SK-N-SH (cell line): ENCODE results near the gene ALDH3A2. TPM values are rescaled to one million over a fixed set of nuclear protein-coding genes. Genes with fewer than 3 reads are reported as not detected.

ENCODE experiments used
- CTCF ChIA-PET: fragments of 300-600, 350-600 bp; formaldehyde crosslinking; extraction: SDS; loops from one replicate; lab custom pipeline; 2021; lab: Yijun Ruan, JAX
- POLR2A ChIA-PET: fragments of 350-600 bp; sonication (Branson Sonifier 250); formaldehyde crosslinking; extraction: SDS; loops from one replicate; lab custom pipeline; 2020; ENCODE audit warnings: antibody characterized with exemption, inconsistent platforms; lab: Yijun Ruan, JAX
- DNase-seq: peaks from one replicate; pipeline ENCODE4 v3.0.0; 2012
- H2AFZ ChIP-seq: fragments of 200-600 bp; sonication (generic); 2 replicates; pipeline ENCODE4 v1.8.1; 2016; ENCODE audit warnings: antibody characterized with exemption, mild to moderate bottlenecking, low read depth
- H3F3A ChIP-seq: fragments of 200-600 bp; sonication (generic); replicated peaks from 2 replicates; pipeline ENCODE3; 2016; ENCODE audit warnings: antibody characterized with exemption, mild to moderate bottlenecking; ENCODE audit not compliant: insufficient read depth
- H3K27ac ChIP-seq, 2 experiments: fragments of 200-500 bp in 1 of 2; fragments of 200-600 bp in 1 of 2; sonication (Bioruptor generic) in 1 of 2; sonication (generic), shearing (Covaris generic) in 1 of 2; 2 replicates each; pipeline versions ENCODE4 v1.5.1 to v1.6.1; 2014 to 2016; ENCODE audit warnings: low read depth in 2 of 2, inconsistent platforms in 1 of 2, low read length in 1 of 2, mild to moderate bottlenecking in 1 of 2, mixed read lengths in 1 of 2
- H3K27me3 ChIP-seq: fragments of 200-600 bp; sonication (generic), shearing (Covaris generic); 2 replicates; pipeline ENCODE4 v1.6.1; 2016; ENCODE audit warnings: mixed run types; ENCODE audit not compliant: insufficient read depth
- H3K36me3 ChIP-seq, 2 experiments: fragments of 200-500 bp in 1 of 2; fragments of 200-600 bp in 1 of 2; sonication (Bioruptor generic) in 1 of 2; sonication (generic) in 1 of 2; replicated peaks in 1 of 2; 2 replicates each; pipeline versions ENCODE3 to v1.5.1; 2014 to 2016; ENCODE audit warnings: low read length in 1 of 2, mild to moderate bottlenecking in 1 of 2; ENCODE audit not compliant: insufficient read depth in 2 of 2, control insufficient read depth in 1 of 2
- H3K4me1 ChIP-seq, 2 experiments: fragments of 200-500 bp in 1 of 2; fragments of 200-600 bp in 1 of 2; sonication (Bioruptor generic) in 1 of 2; sonication (generic), shearing (Covaris generic) in 1 of 2; 2 replicates each; pipeline versions ENCODE4 v1.5.1 to v1.6.1; 2014 to 2016; ENCODE audit warnings: low read depth in 1 of 2, low read length in 1 of 2, mixed run types in 1 of 2; ENCODE audit not compliant: insufficient read depth in 2 of 2, control insufficient read depth in 1 of 2
- H3K4me2 ChIP-seq: fragments of 200-600 bp; sonication (generic), shearing (Covaris generic); 2 replicates; pipeline ENCODE4 v1.6.1; 2017; ENCODE audit warnings: mixed run types
- H3K4me3 ChIP-seq, 2 experiments: fragments of 200-500 bp in 1 of 2; fragments of 200-600 bp in 1 of 2; sonication (Bioruptor generic) in 1 of 2; sonication (generic), shearing (Covaris generic) in 1 of 2; 2 replicates each; pipeline versions ENCODE4 v1.5.1 to v1.8.1; 2014 to 2016; ENCODE audit warnings: low read depth in 2 of 2, inconsistent platforms in 1 of 2, low read length in 1 of 2, mild to moderate bottlenecking in 1 of 2, mixed read lengths in 1 of 2, moderate library complexity in 1 of 2
- H3K79me2 ChIP-seq: fragments of 200-600 bp; sonication (generic); 2 replicates; pipeline ENCODE4 v1.8.1; 2017; ENCODE audit warnings: mild to moderate bottlenecking; ENCODE audit not compliant: insufficient read depth
- H3K9ac ChIP-seq: fragments of 200-600 bp; sonication (generic); 2 replicates; pipeline ENCODE4 v1.6.1; 2017; ENCODE audit warnings: mixed run types
- H3K9me2 ChIP-seq: fragments of 200-600 bp; sonication (generic); 2 replicates; pipeline ENCODE4 v1.6.1; 2017; ENCODE audit warnings: mixed run types
- H3K9me3 ChIP-seq: fragments of 200-600 bp; sonication (generic); 2 replicates; pipeline ENCODE4 v1.6.1; 2017; ENCODE audit warnings: mixed run types, mild to moderate bottlenecking, moderate library complexity
- H4K20me1 ChIP-seq: fragments of 200-600 bp; sonication (generic); 2 replicates; pipeline ENCODE4 v1.6.1; 2017; ENCODE audit warnings: mild to moderate bottlenecking, mixed run types; ENCODE audit not compliant: insufficient read depth
- CHD2 ChIP-seq: fragments of 150-350 bp; IDR thresholded peaks from 2 replicates; pipeline ENCODE4 v1.6.1; 2018; ENCODE audit warnings: low read length; ENCODE audit not compliant: partially characterized antibody
- ELF1 ChIP-seq: IDR thresholded peaks from 2 replicates; pipeline ENCODE4 v1.4.0; 2012
- FOXJ3 ChIP-seq: sonication (generic); formaldehyde crosslinking; IDR thresholded peaks from 2 replicates; pipeline ENCODE4 v1.5.1; 2020; ENCODE audit warnings: mild to moderate bottlenecking, missing genetic modification reagents
- GATA2 ChIP-seq: sonication (generic); formaldehyde crosslinking; IDR thresholded peaks from 2 replicates; pipeline ENCODE4 v1.5.0; 2020; ENCODE audit warnings: mild to moderate bottlenecking, missing genetic modification reagents
- JUND ChIP-seq: IDR thresholded peaks from 2 replicates; pipeline ENCODE4 v1.4.0; 2012
- MEF2A ChIP-seq: IDR thresholded peaks from 2 replicates; pipeline ENCODE4 v1.4.0; 2012; ENCODE audit warnings: low read depth, borderline replicate concordance
- MXI1 ChIP-seq: IDR thresholded peaks from 2 replicates; pipeline ENCODE4 v1.6.1; 2012; ENCODE audit warnings: mild to moderate bottlenecking, low read depth, low read length, improper control_type of control experiment
- NRF1 ChIP-seq: IDR thresholded peaks from 2 replicates; pipeline ENCODE4 v1.6.1; 2012; ENCODE audit warnings: low read depth, mild to moderate bottlenecking, low read length
- POLR2AphosphoS5 ChIP-seq: IDR thresholded peaks from 2 replicates; pipeline ENCODE4 v1.6.1; 2012; ENCODE audit warnings: low read depth, low read length
- RAD21 ChIP-seq: IDR thresholded peaks from 2 replicates; pipeline ENCODE4 v1.6.1; 2012; ENCODE audit warnings: mild to moderate bottlenecking, low read length
- SIN3A ChIP-seq: IDR thresholded peaks from 2 replicates; pipeline ENCODE4 v1.6.1; 2012; ENCODE audit warnings: low read depth, mild to moderate bottlenecking, low read length, moderate library complexity, borderline replicate concordance
- SMC3 ChIP-seq: IDR thresholded peaks from 2 replicates; pipeline ENCODE4 v1.6.1; 2012; ENCODE audit warnings: low read depth, low read length, improper control_type of control experiment
- TCF12 ChIP-seq: IDR thresholded peaks from 2 replicates; pipeline ENCODE4 v1.4.0; 2012
- YY1 ChIP-seq: IDR thresholded peaks from 2 replicates; pipeline ENCODE4 v1.4.0; 2012; ENCODE audit warnings: low read depth, mild to moderate bottlenecking
- WGBS: methylation state at CpG from one replicate; pipeline ENCODE4 v1.1.6; 2017; ENCODE audit warnings: low lambda C conversion rate; 5-methylcytosine and 5-hydroxymethylcytosine counted together
- polyA plus RNA-seq, 3 experiments: library from polyadenylated mRNA; depleted of rRNA; stranded (reverse); fragments of >200 nt; gene quantifications; 2 replicates each; pipeline ENCODE4 v1.2.3, GENCODE V29; 2012
- TF ChIP-seq, protein P1 (sequence below): IDR thresholded peaks from 2 replicates; pipeline ENCODE4 v1.6.1; 2012; ENCODE audit warnings: mild to moderate bottlenecking, low read depth, low read length, moderate library complexity
- TF ChIP-seq, protein P2 (sequence below): IDR thresholded peaks from 2 replicates; pipeline ENCODE4 v1.4.0; 2012; ENCODE audit warnings: low read depth
- TF ChIP-seq, protein P3 (sequence below): IDR thresholded peaks from 2 replicates; pipeline ENCODE4 v1.4.0; 2012; ENCODE audit warnings: low read depth, borderline replicate concordance
- TF ChIP-seq, protein P4 (sequence below): fragments of 150-350 bp; IDR thresholded peaks from 2 replicates; pipeline ENCODE4 v1.6.1; 2017; ENCODE audit warnings: antibody characterized with exemption, low read length, low read depth, borderline replicate concordance

Gene ALDH3A2
- polyA plus RNA-seq, 1 of the 3 experiments (the other 2 are of a cell fraction): 16.6 TPM

DNA sequence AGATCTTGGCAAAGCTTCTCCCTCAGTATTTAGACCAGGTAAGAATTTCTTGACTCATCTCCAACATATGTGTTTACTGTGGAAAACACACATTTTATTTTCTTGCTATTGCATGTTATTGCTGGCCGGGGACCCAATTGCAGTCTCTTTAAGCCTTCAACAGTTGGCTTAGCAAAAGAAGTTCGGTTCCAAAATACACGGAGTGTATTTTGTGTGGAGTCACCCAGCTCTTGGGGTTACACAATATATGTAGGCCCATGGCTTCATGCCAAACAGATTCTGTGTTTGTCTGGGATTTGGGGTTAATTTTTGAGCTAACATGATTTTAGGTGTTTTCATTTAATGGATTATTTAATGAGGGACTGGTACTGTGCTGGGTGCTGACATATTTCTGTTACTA, 4.0 kb downstream of the ALDH3A2 start:
- TF ChIP-seq TCF12: no peak
- TF ChIP-seq, all 33 proteins: peak for 0
- H3F3A ChIP-seq: peaks cover 6% of the 10 kb centered on the region
- no peak for DNase-seq
- ChIA-PET POLR2A (no interaction called here), CTCF (interaction anchor here (0.6 to 2.1 kb wide), 4 partner anchors 19 to 110 kb away, joined by 3 to 6 read pairs (median 4); no protein-coding TSS in a partner anchor)
- H3K4me1 ChIP-seq: peaks cover 16 to 21% of the 10 kb centered on the region in 2 experiments
- H3K9me2 ChIP-seq: no peaks in the 10 kb centered on the region
- H3K36me3 ChIP-seq: peaks cover under 1 to 19% of the 10 kb centered on the region in 2 experiments
- H4K20me1 ChIP-seq: no peaks in the 10 kb centered on the region
- H3K9me3 ChIP-seq: no peaks in the 10 kb centered on the region
- H3K79me2 ChIP-seq: peaks cover 33% of the 10 kb centered on the region
- H3K27me3 ChIP-seq: no peaks in the 10 kb centered on the region
- no peak overlapping the region for H2AFZ ChIP-seq
- H3K27ac ChIP-seq: no peak overlapping the region
- no peak overlapping the region for H3K9ac ChIP-seq
- no peak overlapping the region for H3K4me2 ChIP-seq
- no peak overlapping the region for H3K4me3 ChIP-seq
- WGBS: 70% methylated on average over 3 of the region's 3 CpGs

DNA sequence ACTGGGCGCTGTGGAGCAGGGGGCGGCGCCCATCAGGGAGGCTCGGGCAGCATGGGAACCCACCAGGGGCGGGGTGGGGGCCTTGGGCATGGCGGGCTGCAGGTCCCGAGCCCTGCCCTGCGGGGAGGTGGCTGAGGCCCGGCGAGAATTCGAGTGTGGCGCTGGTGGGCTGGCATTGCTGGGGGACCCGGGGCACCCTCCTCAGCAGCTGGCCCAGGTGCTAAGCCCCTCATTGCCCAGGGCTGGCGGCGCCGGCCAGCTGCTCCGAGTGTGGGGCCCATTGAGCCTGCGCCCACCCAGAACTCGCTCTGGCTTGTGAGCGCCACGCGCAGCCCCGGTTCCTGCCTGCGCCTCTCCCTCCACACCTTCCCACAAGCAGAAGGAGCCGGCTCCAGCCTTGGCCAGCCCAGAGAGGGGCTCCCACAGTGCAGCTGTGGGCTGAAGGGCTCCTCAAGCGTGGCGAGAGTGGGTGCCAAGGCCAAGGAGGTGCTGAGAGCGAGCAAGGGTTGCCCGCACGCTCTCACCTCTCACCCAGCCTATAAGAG, 5.9 kb downstream of the ALDH3A2 start:
- no peak for DNase-seq
- ChIA-PET CTCF (interaction anchor here (0.8 to 2.1 kb wide), 3 partner anchors 11 to 108 kb away, joined by 3 to 6 read pairs (median 3); no protein-coding TSS in a partner anchor), POLR2A (interaction anchor here (0.7 kb wide), 1 partner anchor 10 kb away, joined by 3 read pairs; no protein-coding TSS in a partner anchor)
- H3K27me3 ChIP-seq: no peaks in the 10 kb centered on the region
- peaks cover 6% of the 10 kb centered on the region for H3F3A ChIP-seq
- H3K9me2 ChIP-seq: no peaks in the 10 kb centered on the region
- peaks cover 29% of the 10 kb centered on the region for H3K79me2 ChIP-seq
- H3K36me3 ChIP-seq: peaks cover 7 to 19% of the 10 kb centered on the region in 2 experiments
- no peak overlapping the region for H2AFZ ChIP-seq
- no peak for TF ChIP-seq MXI1
- TF ChIP-seq, protein P1, sequence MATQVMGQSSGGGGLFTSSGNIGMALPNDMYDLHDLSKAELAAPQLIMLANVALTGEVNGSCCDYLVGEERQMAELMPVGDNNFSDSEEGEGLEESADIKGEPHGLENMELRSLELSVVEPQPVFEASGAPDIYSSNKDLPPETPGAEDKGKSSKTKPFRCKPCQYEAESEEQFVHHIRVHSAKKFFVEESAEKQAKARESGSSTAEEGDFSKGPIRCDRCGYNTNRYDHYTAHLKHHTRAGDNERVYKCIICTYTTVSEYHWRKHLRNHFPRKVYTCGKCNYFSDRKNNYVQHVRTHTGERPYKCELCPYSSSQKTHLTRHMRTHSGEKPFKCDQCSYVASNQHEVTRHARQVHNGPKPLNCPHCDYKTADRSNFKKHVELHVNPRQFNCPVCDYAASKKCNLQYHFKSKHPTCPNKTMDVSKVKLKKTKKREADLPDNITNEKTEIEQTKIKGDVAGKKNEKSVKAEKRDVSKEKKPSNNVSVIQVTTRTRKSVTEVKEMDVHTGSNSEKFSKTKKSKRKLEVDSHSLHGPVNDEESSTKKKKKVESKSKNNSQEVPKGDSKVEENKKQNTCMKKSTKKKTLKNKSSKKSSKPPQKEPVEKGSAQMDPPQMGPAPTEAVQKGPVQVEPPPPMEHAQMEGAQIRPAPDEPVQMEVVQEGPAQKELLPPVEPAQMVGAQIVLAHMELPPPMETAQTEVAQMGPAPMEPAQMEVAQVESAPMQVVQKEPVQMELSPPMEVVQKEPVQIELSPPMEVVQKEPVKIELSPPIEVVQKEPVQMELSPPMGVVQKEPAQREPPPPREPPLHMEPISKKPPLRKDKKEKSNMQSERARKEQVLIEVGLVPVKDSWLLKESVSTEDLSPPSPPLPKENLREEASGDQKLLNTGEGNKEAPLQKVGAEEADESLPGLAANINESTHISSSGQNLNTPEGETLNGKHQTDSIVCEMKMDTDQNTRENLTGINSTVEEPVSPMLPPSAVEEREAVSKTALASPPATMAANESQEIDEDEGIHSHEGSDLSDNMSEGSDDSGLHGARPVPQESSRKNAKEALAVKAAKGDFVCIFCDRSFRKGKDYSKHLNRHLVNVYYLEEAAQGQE: no peak
- no peak for TF ChIP-seq JUND
- TF ChIP-seq SIN3A: no peak
- no peak for TF ChIP-seq NRF1
- TF ChIP-seq RAD21: no peak
- TF ChIP-seq POLR2AphosphoS5: no peak
- TF ChIP-seq, protein P2, sequence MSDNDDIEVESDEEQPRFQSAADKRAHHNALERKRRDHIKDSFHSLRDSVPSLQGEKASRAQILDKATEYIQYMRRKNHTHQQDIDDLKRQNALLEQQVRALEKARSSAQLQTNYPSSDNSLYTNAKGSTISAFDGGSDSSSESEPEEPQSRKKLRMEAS: no peak
- no peak for TF ChIP-seq GATA2
- TF ChIP-seq MEF2A: no peak
- TF ChIP-seq CHD2: no peak
- TF ChIP-seq, protein P3, sequence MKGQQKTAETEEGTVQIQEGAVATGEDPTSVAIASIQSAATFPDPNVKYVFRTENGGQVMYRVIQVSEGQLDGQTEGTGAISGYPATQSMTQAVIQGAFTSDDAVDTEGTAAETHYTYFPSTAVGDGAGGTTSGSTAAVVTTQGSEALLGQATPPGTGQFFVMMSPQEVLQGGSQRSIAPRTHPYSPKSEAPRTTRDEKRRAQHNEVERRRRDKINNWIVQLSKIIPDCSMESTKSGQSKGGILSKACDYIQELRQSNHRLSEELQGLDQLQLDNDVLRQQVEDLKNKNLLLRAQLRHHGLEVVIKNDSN: no peak
- TF ChIP-seq ELF1: no peak
- no peak for TF ChIP-seq YY1
- TF ChIP-seq TCF12: no peak
- TF ChIP-seq SMC3: no peak
- TF ChIP-seq, protein P4, sequence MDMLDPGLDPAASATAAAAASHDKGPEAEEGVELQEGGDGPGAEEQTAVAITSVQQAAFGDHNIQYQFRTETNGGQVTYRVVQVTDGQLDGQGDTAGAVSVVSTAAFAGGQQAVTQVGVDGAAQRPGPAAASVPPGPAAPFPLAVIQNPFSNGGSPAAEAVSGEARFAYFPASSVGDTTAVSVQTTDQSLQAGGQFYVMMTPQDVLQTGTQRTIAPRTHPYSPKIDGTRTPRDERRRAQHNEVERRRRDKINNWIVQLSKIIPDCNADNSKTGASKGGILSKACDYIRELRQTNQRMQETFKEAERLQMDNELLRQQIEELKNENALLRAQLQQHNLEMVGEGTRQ: no peak
- TF ChIP-seq FOXJ3 (CRISPR knock-in tag): no peak
- no peaks in the 10 kb centered on the region for H4K20me1 ChIP-seq
- no peak overlapping the region for H3K27ac ChIP-seq
- H3K9ac ChIP-seq: no peak overlapping the region
- H3K9me3 ChIP-seq: no peaks in the 10 kb centered on the region
- H3K4me2 ChIP-seq: no peak overlapping the region
- 97% methylated on average over 5 of the region's 30 CpGs for WGBS
- no peak overlapping the region for H3K4me3 ChIP-seq
- peaks cover 10 to 16% of the 10 kb centered on the region in 2 experiments for H3K4me1 ChIP-seq
